ENCODE data around the gene ZEB1.
"Not testable (repeated sequence)": the region's sequence is repeated elsewhere in the genome, so short reads cannot be mapped to it uniquely, and the experiment has no call there.

ZEB1 gene

GRCh38 chr10:31427334-31427733 is 108.3 kb downstream of the ZEB1 start:
- not testable (repeated sequence) for DNase-seq

GRCh38 chr10:31428499-31428898 is 109.5 kb downstream of the ZEB1 start:
- not testable (repeated sequence) for DNase-seq

- no peak for DNase-seq
Measured at GRCh38 chr10:31431021-31431420, 112.0 kb downstream of the ZEB1 start.

GRCh38 chr10:31437959-31438358 is 118.9 kb downstream of the ZEB1 start:
- no peak for DNase-seq

GRCh38 chr10:31451766-31452165 is 132.8 kb downstream of the ZEB1 start:
- no peak for DNase-seq

- no peak for DNase-seq
Measured at GRCh38 chr10:31456468-31456867, 137.5 kb downstream of the ZEB1 start.

GRCh38 chr10:31457858-31458257 is 138.8 kb downstream of the ZEB1 start:
- no peak for DNase-seq

GRCh38 chr10:31458974-31459373 is 140.0 kb downstream of the ZEB1 start:
- DNase-seq: no peak

- DNase-seq: no peak
Measured at GRCh38 chr10:31460242-31460641, 141.2 kb downstream of the ZEB1 start.

- no peak for DNase-seq
Measured at GRCh38 chr10:31464552-31464951, 145.5 kb downstream of the ZEB1 start.

GRCh38 chr10:31466313-31466712 is 147.3 kb downstream of the ZEB1 start:
- DNase-seq: no peak

- DNase-seq: no peak
Measured at GRCh38 chr10:31467791-31468535, 148.9 kb downstream of the ZEB1 start.

GRCh38 chr10:31468536-31468859 is 149.5 kb downstream of the ZEB1 start:
- DNase-seq: no peak

GRCh38 chr10:31475519-31475918 is 156.5 kb downstream of the ZEB1 start:
- no peak for DNase-seq

GRCh38 chr10:31476088-31476487 is 157.1 kb downstream of the ZEB1 start:
- no peak for DNase-seq

GRCh38 chr10:31477584-31477983 is 158.6 kb downstream of the ZEB1 start:
- no peak for DNase-seq

- no peak for DNase-seq
Measured at GRCh38 chr10:31479752-31480151, 160.7 kb downstream of the ZEB1 start.

- no peak for DNase-seq
Measured at GRCh38 chr10:31483546-31483945, 164.5 kb downstream of the ZEB1 start.

- no peak for DNase-seq
Measured at GRCh38 chr10:31484431-31485135, 165.6 kb downstream of the ZEB1 start.

GRCh38 chr10:31490858-31491504 is 172.0 kb downstream of the ZEB1 start:
- no peak for DNase-seq

GRCh38 chr10:31507427-31507826 is 188.4 kb downstream of the ZEB1 start:
- DNase-seq: no peak

GRCh38 chr10:31508234-31508633 is 189.2 kb downstream of the ZEB1 start:
- DNase-seq: no peak

- no peak for DNase-seq
Measured at GRCh38 chr10:31508882-31509281, 189.9 kb downstream of the ZEB1 start.

GRCh38 chr10:31509989-31510388 is 191.0 kb downstream of the ZEB1 start:
- no peak for DNase-seq
